Activated naive CD4-positive, alpha-beta T cell treated with Interleukin-2 at 50 U/mL for 16 hours (primary cell): ENCODE results near the gene FUCA1.
A peak's percentile ranks its signal among the peaks of the same experiment; 100 is the strongest.
"Not testable (repeated sequence)": the region's sequence is repeated elsewhere in the genome, so short reads cannot be mapped to it uniquely, and the experiment has no call there.

Experiments used
- DNase-seq: peaks from one replicate; pipeline ENCODE4 v3.0.0-alpha.2; 2020

The FUCA1 gene

GRCh38 chr1:23867895-23868556 lies at the start of gene FUCA1:
Gene FUCA1, minus strand, starts transcription at chr1:23868290. Its CDS starts 4 bp downstream, at chr1:23868286.
- peak; percentile 96 for DNase-seq

- peak; percentile 25 for DNase-seq
Observed at GRCh38 chr1:23916209-23917131, 48.4 kb upstream of the FUCA1 start.

GRCh38 chr1:23915466-23915865 lies 47.4 kb upstream of the FUCA1 start:
- no peak for DNase-seq

GRCh38 chr1:23914921-23915320 lies 46.8 kb upstream of the FUCA1 start:
- no peak for DNase-seq

- no peak for DNase-seq
Observed at GRCh38 chr1:23913212-23913880, 45.3 kb upstream of the FUCA1 start, which contains the start of gene CNR2. Gene CNR2, minus strand, starts transcription at chr1:23913362. Its CDS starts 37,745 bp downstream, at chr1:23875617.

- DNase-seq: no peak
Observed at GRCh38 chr1:23911921-23912320, 43.8 kb upstream of the FUCA1 start.

- no peak for DNase-seq
Observed at GRCh38 chr1:23910553-23911246, 42.6 kb upstream of the FUCA1 start.

- no peak for DNase-seq
Observed at GRCh38 chr1:23910144-23910543, 42.1 kb upstream of the FUCA1 start.

- DNase-seq: no peak
Observed at GRCh38 chr1:23909412-23909811, 41.3 kb upstream of the FUCA1 start.

GRCh38 chr1:23908453-23909341 lies 40.6 kb upstream of the FUCA1 start:
- no peak for DNase-seq

GRCh38 chr1:23906731-23907130 lies 38.6 kb upstream of the FUCA1 start:
- DNase-seq: no peak

- DNase-seq: no peak
Observed at GRCh38 chr1:23905461-23906025, 37.5 kb upstream of the FUCA1 start.

- no peak for DNase-seq
Observed at GRCh38 chr1:23904748-23905357, 36.8 kb upstream of the FUCA1 start.

- DNase-seq: no peak
Observed at GRCh38 chr1:23903754-23904153, 35.7 kb upstream of the FUCA1 start.

- DNase-seq: no peak
Observed at GRCh38 chr1:23902321-23903278, 34.5 kb upstream of the FUCA1 start.

- not testable (repeated sequence) for DNase-seq
Observed at GRCh38 chr1:23900017-23900416, 31.9 kb upstream of the FUCA1 start.

GRCh38 chr1:23899070-23899469 lies 31.0 kb upstream of the FUCA1 start:
- no peak for DNase-seq

- no peak for DNase-seq
Observed at GRCh38 chr1:23897083-23897482, 29.0 kb upstream of the FUCA1 start.

GRCh38 chr1:23896491-23896890 lies 28.4 kb upstream of the FUCA1 start:
- no peak for DNase-seq

- DNase-seq: no peak
Observed at GRCh38 chr1:23895993-23896392, 27.9 kb upstream of the FUCA1 start.
